Fibroblast of lung (primary cell): ENCODE measurements around the gene USP12. TPM values are rescaled to one million over a fixed set of nuclear protein-coding genes. Genes with fewer than 3 reads are reported as not detected.

Experiments used
- DNase-seq, 2 donors: peaks; one replicate each; pipeline versions ENCODE4 v3.0.0 to v3.0.0-alpha.2; 2010; ENCODE audit warnings: low read depth in 2 of 2
- H2AFZ ChIP-seq: 2 replicates; pipeline ENCODE4 v1.5.1; 2012; ENCODE audit warnings: low read length, control low read depth, inconsistent platforms
- H3K27ac ChIP-seq: 2 replicates; pipeline ENCODE4 v1.5.1; 2011; ENCODE audit warnings: low read length, control low read depth; ENCODE audit not compliant: insufficient read depth
- H3K27me3 ChIP-seq: 2 replicates; pipeline ENCODE4 v1.5.1; 2011; ENCODE audit warnings: mild to moderate bottlenecking, low read length; ENCODE audit not compliant: control insufficient read depth, insufficient read depth
- H3K36me3 ChIP-seq: 2 replicates; pipeline ENCODE4 v1.5.1; 2011; ENCODE audit warnings: low read length; ENCODE audit not compliant: control insufficient read depth, insufficient read depth
- H3K4me1 ChIP-seq: 2 replicates; pipeline ENCODE4 v1.5.1; 2011; ENCODE audit warnings: low read length; ENCODE audit not compliant: control insufficient read depth, insufficient read depth; ENCODE audit errors: extremely low read depth
- H3K4me2 ChIP-seq: 2 replicates; pipeline ENCODE4 v1.5.1; 2011; ENCODE audit warnings: low read length, control low read depth; ENCODE audit not compliant: insufficient read depth; ENCODE audit errors: extremely low read depth
- H3K4me3 ChIP-seq, 4 experiments: fragments of 200-600 bp in 1 of 4; sonication (generic) in 1 of 4; replicated peaks in 1 of 4; 2 replicates each; pipeline ENCODE4 v1.5.1; 2011 to 2016; ENCODE audit warnings: low read length in 4 of 4, low read depth in 3 of 4, mild to moderate bottlenecking in 3 of 4, control low read depth in 2 of 4, inconsistent platforms in 1 of 4, mixed read lengths in 1 of 4; ENCODE audit not compliant: insufficient read depth in 1 of 4; ENCODE audit errors: control extremely low read depth in 1 of 4
- H3K79me2 ChIP-seq: 2 replicates; pipeline ENCODE4 v1.5.1; 2012; ENCODE audit warnings: mild to moderate bottlenecking, low read length, inconsistent platforms; ENCODE audit not compliant: control insufficient read depth, insufficient read depth
- H3K9ac ChIP-seq: 2 replicates; pipeline ENCODE4 v1.5.1; 2011; ENCODE audit warnings: mild to moderate bottlenecking, low read length, control low read depth; ENCODE audit not compliant: insufficient read depth
- H3K9me3 ChIP-seq: 2 replicates; pipeline ENCODE4 v1.5.1; 2012; ENCODE audit warnings: low read depth, low read length; ENCODE audit not compliant: control insufficient read depth, insufficient read depth
- H4K20me1 ChIP-seq: 2 replicates; pipeline ENCODE4 v1.5.1; 2011; ENCODE audit warnings: low read length; ENCODE audit not compliant: control insufficient read depth, insufficient read depth; ENCODE audit errors: extremely low read depth
- EZH2 ChIP-seq: IDR thresholded peaks from 2 replicates; pipeline ENCODE4 v1.5.1; 2012; ENCODE audit warnings: low read length, control low read depth, mild to moderate bottlenecking; ENCODE audit errors: missing control alignments
- polyA plus RNA-seq, 2 donors: library from polyadenylated mRNA; depleted of rRNA in 1 of 2; stranded (reverse) in 1 of 2; unstranded in 1 of 2; fragments of >200 nt; gene quantifications; 2 replicates each; pipeline ENCODE4 v1.2.1, GENCODE V29; 2011 to 2012; ENCODE audit warnings: missing spikeins in 1 of 2
- total RNA-seq: library from RNA; depleted of rRNA; stranded (reverse); fragments of >200 nt; gene quantifications from 2 replicates; pipeline ENCODE4 v1.2.1, GENCODE V29; 2014
- TF ChIP-seq, protein P1 (sequence below), 2 donors: IDR thresholded peaks in 1 of 2; conservative IDR thresholded peaks in 1 of 2; 1 replicate in 1 of 2; 2 replicates in 1 of 2; pipeline ENCODE4 v1.5.1; 2011 to 2012; ENCODE audit warnings: low read length in 2 of 2, control low read depth in 1 of 2, inconsistent platforms in 1 of 2, low read depth in 1 of 2, mild to moderate bottlenecking in 1 of 2

Gene USP12
- total and polyA plus RNA-seq, 2 donors (not counting 1 experiment from before 2014, with no cell fraction given) = 17.3 to 36.3 TPM

DNA sequence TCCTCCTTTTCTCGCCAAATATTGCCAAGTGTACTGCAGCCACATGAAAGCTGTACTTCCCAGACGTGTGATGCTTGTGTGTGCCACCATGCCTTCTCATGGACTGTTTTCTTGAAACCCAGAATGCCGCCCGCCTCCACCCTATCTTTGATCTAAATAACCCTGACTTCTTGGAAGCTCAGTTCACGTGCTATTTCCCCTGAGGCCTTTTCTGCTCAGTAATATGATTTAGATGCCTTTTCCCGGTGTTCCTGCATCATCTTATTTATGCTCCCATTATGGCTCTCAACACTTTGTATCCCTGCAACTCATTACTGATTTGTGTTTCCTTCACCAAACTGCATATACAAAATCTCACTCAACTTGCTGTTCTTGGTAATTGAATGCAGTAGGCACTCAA lies 116.1 kb downstream of the USP12 start:
- Histone ChIP-seq H3K9ac (no peak overlapping the region), H2AFZ (no peak overlapping the region), H3K4me3 (no peak overlapping the region), H4K20me1 (no peaks in the 10 kb centered on the region), H3K27me3 (no peaks in the 10 kb centered on the region), H3K4me1 (peaks cover 12% of the 10 kb centered on the region), H3K79me2 (no peaks in the 10 kb centered on the region), H3K36me3 (no peaks in the 10 kb centered on the region), H3K27ac (no peak overlapping the region), H3K9me3 (no peaks in the 10 kb centered on the region), H3K4me2 (no peak overlapping the region)
- TF ChIP-seq EZH2 = no peak
- TF ChIP-seq, protein P1, sequence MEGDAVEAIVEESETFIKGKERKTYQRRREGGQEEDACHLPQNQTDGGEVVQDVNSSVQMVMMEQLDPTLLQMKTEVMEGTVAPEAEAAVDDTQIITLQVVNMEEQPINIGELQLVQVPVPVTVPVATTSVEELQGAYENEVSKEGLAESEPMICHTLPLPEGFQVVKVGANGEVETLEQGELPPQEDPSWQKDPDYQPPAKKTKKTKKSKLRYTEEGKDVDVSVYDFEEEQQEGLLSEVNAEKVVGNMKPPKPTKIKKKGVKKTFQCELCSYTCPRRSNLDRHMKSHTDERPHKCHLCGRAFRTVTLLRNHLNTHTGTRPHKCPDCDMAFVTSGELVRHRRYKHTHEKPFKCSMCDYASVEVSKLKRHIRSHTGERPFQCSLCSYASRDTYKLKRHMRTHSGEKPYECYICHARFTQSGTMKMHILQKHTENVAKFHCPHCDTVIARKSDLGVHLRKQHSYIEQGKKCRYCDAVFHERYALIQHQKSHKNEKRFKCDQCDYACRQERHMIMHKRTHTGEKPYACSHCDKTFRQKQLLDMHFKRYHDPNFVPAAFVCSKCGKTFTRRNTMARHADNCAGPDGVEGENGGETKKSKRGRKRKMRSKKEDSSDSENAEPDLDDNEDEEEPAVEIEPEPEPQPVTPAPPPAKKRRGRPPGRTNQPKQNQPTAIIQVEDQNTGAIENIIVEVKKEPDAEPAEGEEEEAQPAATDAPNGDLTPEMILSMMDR (conservative IDR thresholded peaks at IDR 0.05 in 1 of 2, IDR thresholded peaks at IDR 0.05 in 1 of 2; ENCODE audit: low read depth in 1 of 2, low read length in 2 of 2) = no peak
- no peak for DNase-seq

DNA sequence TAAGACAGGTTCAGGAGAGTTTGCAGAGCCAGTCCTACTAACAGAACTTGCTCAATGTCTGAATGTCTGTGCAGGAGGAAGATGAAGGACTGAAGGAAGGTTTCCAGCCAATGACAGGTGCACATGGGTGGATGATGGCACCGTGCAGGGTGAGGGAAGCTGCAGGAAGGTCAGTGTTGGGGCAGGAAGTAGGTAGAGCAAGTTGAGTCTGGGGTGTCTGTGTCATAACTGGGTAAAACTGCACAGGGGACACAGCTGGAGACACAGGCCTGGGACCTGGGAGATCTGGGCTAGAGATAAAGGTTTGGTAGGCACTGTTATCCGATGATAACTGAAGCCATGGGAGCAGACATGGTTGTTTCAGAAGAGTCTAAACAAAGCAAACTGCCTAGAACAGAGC lies 116.9 kb downstream of the USP12 start:
- H3K4me1 ChIP-seq = peaks cover 12% of the 10 kb centered on the region
- TF ChIP-seq, protein P1 (conservative IDR thresholded peaks at IDR 0.05 in 1 of 2, IDR thresholded peaks at IDR 0.05 in 1 of 2; ENCODE audit: low read depth in 1 of 2, low read length in 2 of 2) = no peak
- H3K9ac ChIP-seq = no peak overlapping the region
- H3K4me2 ChIP-seq = no peak overlapping the region
- no peak for DNase-seq
- H3K27ac ChIP-seq = no peak overlapping the region
- no peak overlapping the region for H2AFZ ChIP-seq
- H3K27me3 ChIP-seq = no peaks in the 10 kb centered on the region
- H4K20me1 ChIP-seq = no peaks in the 10 kb centered on the region
- no peak overlapping the region for H3K4me3 ChIP-seq
- no peaks in the 10 kb centered on the region for H3K9me3 ChIP-seq
- no peaks in the 10 kb centered on the region for H3K36me3 ChIP-seq
- H3K79me2 ChIP-seq = no peaks in the 10 kb centered on the region

DNA sequence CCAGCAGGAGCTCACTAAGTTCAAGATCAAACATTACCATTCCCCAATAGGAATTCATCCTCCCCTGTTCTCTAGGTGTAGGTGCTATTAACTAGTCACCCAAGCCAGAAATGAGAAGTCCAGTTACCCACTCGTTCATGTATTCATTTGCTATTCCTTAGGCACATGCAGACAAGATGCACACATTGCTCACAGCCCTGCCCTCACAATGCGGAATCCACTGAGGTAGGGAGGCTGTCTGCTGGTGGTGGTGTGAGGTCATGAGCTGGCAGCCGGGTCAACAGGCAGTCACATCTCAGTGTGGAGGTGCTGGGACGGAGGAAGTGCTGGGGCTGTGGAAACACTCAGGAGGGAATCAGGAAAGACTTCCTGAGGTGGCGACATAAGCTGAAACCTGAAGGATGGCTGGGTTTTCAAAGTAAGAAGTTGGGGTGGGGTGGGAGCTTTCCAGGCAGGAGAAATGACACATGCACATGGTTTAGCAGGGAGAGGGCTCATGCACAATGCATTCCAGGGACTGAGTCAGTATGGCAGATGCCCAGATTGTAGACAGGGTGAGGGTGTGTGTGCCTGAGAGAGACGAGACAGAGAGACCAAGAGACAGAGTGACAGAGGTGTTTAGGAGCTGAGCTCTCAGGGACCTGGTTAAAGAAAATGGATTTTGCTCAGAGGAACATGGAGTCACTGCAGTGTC lies 117.6 kb downstream of the USP12 start:
- Histone ChIP-seq H3K9me3 (no peaks in the 10 kb centered on the region), H3K79me2 (no peaks in the 10 kb centered on the region), H3K4me2 (peak overlapping the region; percentile 62), H3K4me1 (peaks cover 12% of the 10 kb centered on the region), H3K36me3 (no peaks in the 10 kb centered on the region), H2AFZ (no peak overlapping the region), H3K4me3 (no peak overlapping the region), H3K9ac (no peak overlapping the region), H4K20me1 (no peaks in the 10 kb centered on the region), H3K27ac (peak overlapping the region; percentile 34), H3K27me3 (no peaks in the 10 kb centered on the region)
- DNase-seq = peak; percentile 73 to 90
- TF ChIP-seq, protein P1 (conservative IDR thresholded peaks at IDR 0.05 in 1 of 2, IDR thresholded peaks at IDR 0.05 in 1 of 2; ENCODE audit: low read depth in 1 of 2, low read length in 2 of 2) = no peak
- no peak for TF ChIP-seq EZH2
